SIG-M5 treated with dmso at 0.1 percent for 504 hours (cell line): ENCODE measurements around the gene SMARCA4.
"Not testable (repeated sequence)": the region's sequence is repeated elsewhere in the genome, so short reads cannot be mapped to it uniquely, and the experiment has no call there.

Experiments
- DNase-seq: peaks from one replicate; lab custom pipeline; 2025; ENCODE audit not compliant: unreplicated experiment; lab: John Stamatoyannopoulos, UW

SMARCA4 gene

DNA sequence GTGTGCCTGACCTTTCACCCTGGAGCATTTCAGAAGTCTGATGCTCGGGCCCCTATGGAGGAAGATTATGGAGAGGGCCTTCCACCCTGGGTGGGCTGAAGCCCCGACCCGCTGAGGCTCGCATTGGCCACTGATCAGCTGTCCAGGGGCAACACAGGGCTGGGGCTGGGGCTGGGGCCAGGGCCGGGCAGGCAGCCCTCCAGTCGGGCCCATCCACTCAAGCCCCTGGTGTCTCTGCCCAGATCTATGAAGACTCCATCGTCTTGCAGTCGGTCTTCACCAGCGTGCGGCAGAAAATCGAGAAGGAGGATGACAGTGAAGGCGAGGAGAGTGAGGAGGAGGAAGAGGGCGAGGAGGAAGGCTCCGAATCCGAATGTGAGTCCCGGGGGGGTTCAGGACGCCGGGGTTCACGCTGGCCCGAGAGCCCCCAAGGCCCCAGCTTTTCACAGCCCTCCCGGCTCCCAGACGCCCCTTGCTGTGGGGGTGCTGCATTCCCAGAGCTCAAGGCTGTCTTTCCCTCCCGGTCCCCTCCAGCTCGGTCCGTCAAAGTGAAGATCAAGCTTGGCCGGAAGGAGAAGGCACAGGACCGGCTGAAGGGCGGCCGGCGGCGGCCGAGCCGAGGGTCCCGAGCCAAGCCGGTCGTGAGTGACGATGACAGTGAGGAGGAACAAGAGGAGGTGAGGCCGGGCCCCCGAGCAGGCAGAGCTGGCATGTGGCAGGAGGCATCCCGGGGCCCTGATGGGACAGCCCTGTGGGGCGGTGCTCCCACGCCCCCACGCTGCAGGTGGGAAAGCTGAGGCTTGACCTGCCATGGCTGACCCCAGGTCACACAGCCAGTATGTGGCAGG is 98.9 kb downstream of the SMARCA4 start:
- no peak for DNase-seq

DNA sequence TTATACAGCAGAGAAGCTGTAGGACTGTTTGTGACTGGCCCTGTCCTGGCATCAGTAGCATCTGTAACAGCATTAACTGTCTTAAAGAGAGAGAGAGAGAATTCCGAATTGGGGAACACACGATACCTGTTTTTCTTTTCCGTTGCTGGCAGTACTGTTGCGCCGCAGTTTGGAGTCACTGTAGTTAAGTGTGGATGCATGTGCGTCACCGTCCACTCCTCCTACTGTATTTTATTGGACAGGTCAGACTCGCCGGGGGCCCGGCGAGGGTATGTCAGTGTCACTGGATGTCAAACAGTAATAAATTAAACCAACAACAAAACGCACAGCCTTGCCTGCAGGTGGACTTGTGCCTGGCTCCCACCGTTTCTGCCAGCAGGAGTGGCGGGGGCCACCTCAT is 101.1 kb downstream of the SMARCA4 start:
- DNase-seq, result no peak

DNA sequence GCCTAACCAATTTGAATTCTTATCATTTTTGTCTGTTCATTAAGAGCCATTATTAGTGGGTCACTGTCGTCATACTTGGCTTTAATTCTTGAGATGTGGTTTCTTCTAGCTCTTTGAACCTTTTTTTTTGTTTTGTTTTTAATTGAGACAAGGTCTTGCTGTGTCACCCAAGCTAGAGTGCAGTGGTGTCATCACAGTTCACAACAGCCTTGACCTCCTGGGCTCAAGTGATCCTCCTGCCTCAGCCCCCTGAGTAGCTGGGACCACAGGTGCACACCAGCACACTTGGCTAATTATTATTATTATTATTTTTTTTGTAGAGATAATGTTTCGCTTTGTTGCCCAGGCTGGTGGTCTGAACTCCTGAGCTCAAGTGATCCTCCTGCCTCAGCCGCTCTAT is 102.6 kb downstream of the SMARCA4 start:
- no peak for DNase-seq

DNA sequence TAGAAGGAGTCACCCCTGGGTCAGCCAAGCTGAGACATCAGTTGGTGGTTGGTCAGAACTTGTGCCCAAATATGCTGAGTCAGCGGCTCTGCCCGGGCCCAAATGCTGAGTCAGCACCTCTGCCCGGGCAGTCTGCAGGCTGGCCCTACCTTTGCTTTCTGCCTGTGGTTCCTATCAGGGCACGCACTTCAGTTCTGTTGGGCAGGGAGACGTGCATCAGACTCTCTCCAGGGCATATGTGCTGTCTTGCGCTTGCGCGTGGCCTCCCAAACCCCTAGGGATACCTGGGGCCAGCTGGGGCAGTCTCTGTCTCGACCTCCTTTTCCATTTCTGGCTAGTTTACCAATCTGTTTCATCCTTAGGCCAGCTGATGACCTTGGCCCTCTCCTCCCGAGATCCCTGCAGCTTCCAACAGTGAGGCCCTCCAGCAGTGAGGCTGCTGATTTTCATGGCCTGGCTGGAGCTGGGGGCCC is 104.0 kb downstream of the SMARCA4 start:
- DNase-seq, result no peak

DNA sequence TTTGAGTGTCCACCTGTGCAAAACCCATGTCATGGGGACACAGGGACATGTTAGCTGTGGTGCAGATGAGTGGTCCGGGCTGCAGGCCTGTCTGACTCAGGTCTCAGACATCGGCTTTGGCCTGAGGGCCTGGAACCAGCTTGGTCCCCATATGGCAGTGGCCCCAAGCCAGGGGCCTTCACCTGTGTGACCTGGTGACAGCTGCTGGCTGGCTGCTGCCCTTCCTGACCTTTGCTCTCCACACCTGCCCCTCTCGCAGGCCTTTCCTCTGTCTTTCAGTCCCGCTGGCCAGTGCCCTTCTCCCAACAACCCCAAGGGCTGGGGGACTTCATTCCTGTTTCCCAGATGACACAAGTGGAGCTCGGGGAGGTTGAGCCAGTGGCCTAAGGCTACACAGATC is 105.5 kb downstream of the SMARCA4 start:
- no peak for DNase-seq

DNA sequence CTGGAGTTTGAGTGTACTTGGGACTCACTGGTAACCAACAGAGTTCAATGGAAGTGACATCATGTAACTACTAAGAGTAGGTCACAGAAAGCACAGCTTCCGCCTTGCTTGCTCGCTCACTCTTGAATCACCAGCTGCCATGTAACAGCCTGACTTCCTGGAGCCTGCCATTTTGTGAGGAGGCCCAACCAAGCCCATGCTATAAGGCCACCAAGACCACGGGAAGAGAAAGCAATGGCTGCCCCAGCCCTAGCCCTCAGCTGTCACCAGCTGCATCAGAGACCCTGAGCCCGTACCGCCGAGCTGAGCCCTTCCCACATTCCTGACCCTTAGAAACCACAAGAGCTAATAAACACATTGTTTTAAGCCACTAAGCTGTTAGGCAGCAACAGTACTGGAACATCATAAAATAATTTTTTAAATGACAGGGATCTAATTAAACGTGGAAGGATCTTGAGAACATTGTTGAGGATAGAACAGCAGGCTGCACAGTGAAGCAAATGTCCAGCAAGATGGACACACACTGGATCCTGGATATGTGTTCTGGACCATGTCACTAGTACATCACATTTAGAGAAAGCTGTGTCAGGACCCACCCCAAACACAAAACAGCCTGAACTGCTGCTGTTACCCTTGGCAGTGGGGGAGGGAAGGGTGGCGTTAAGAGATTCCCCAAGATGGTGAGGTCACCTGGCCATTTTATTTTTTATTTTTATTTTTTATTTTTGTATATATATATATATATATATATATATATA is 106.7 kb downstream of the SMARCA4 start:
- no peak for DNase-seq

DNA sequence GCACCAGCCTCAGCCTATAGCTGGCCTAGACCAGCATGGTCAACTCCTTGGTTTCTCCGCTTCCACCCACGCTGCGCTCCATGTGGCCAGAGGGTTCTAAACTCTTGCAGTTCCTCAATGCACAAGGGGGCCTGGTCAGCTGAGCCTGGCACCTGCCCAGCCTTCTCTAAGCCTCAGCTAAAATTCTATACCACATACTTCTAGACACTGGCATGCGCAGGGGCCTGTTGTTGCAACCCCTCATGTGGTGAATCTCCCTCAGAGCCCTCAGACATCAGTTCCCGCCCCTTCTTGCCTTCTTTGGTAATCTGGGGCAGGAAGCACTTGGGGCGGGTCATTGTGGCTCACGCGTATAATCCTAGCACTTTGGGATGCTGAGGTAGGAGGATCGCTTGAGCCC is 108.7 kb downstream of the SMARCA4 start:
- DNase-seq, result peak; percentile 67

DNA sequence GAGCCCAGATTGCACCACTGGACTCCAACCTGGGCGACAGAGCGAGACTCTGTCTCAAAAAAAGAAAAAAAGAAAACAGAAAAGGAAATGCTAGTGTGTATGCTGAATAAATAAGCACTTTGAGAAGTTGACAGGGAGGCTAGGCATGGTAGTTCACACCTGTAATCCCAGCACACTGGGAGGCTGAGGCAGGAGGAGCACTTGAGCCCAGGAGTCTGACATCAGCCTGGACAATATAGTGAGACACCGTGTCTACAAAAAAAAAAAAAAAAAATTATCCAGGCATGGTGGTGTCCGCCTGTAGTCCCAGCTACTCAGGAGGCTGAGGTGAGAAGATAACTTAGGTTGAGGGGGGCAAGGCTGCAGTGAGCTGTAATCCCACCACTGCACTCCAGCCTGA is 109.3 kb downstream of the SMARCA4 start:
- DNase-seq, result no peak

DNA sequence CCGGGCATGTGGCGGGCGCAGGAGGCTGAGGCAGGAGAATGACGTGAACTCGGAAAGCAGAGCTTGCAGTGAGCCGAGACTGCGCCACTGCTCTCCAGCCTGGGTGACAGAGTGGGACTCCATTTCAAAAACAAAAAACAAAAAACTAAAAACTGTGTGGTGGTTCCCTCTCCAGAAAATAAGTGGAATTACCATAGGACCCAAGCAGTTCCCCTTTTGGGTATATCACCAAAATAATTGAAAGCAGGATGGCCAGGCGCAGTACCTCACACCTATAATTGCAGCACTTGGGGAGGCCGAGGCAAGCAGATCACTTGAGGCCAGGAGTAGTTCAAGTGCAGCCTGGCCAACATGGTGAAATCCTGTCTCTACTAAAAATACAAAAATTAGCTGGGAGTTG is 112.7 kb downstream of the SMARCA4 start:
- DNase-seq, result no peak

DNA sequence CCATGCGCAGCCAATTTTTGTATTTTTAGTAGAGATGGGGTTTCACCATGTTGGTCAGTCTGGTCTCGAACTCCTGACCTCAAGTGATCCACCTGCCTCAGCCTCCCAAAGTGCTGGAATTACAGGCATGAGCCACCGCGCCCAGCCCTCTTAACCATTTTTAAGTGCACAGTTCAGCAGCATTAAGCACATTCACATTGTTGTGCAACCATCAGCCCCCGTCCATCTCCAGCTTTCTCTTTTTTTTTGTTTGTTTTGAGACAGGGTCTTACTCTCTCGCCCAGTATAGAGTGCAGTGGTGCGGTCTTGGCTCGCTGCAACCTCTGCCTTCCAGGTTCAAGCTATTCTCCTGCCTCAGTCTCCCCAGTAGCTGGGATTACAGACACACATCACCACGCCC is 116.0 kb downstream of the SMARCA4 start:
- DNase-seq, result not testable (repeated sequence)

DNA sequence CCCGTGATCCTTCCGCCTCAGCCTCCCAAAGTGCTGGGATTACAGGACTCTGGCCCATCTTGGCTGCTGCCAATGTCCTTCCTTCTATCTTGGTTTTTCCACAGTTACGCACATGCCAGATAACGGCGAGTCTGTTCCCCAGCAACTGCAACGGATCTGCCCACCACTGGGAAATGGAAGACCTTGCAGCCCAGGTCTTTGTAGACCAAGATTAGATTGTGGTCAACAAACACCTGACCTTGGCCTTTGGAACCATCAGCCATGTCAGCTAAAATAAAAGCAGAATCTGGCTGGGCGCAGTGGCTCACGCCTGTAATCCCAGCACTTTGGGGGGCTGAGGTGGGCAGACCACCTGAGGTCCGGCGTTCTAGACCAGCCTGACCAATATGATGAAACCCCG is 118.1 kb downstream of the SMARCA4 start:
- no peak for DNase-seq

DNA sequence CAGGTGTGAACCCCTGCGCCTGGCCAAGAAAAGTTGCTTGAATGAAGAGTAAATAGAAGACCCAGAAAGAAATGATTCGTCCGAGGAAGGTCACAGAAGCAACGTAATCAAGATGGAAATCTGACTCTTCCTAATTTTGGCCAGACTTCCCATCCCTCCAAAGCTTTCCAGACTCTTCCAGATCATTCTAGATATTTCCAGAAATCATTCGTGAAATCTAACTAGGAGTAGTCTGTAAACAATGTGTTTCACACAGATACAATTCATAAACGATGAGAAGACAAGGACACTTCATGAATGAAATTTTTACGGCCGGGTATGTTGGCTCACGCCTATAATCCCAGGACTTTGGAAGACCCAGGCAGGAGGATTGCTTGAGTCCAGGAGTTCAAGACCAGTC is 119.2 kb downstream of the SMARCA4 start:
- DNase-seq, result no peak

DNA sequence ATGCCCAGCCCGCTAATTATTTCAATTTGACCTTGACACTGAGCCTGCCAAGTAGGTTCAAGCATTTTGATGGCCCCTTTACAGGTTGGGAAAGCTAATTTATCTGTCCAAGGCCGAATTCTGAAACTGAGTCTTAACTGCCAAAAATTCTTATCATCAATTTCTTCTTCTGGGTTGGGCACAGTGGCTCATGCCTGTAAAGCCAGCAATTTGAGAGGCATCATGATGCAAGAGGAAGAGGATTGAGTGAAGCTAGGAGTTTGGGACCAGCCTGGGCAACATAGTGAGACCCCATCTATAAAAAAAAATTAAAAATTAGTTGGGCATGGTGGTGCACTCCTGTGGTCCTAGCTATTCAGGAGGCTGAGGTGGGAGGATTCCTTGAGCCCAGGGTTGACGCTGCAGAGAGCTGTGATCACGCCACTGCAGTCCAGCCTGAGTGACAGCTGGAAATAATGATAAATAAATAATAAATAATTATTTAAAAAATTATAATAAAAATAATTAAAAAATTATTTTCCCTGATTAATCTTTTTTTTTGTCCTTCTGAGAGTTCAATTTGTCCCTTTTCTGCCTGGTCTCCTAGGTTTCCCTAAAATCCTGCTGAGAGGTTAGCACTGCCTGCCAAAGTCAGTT is 127.2 kb downstream of the SMARCA4 start:
- no peak for DNase-seq

DNA sequence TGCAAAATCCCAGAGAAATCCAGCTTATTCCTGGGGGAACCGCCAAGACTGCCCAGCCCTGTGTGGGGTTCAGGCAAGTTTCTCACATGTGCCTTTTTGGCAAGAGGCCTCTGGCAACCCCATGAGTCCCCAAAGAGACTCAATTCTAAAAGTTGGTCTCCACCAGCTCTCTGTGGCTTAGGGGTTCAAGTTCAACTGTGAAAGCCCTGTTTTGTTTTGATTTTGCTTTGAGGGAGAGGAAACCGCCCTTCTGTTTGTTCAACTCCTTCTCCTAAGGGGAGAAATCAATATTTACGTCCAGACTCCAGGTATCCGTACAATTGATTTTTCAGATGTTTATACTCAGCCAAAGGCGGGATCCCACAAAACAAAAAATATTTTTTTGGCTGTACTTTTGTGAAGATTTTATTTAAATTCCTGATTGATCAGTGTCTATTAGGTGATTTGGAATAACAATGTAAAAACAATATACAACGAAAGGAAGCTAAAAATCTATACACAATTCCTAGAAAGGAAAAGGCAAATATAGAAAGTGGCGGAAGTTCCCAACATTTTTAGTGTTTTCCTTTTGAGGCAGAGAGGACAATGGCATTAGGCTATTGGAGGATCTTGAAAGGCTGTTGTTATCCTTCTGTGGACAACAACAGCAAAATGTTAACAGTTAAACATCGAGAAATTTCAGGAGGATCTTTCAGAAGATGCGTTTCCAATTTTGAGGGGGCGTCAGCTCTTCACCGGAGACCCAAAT is 127.8 kb downstream of the SMARCA4 start:
- DNase-seq, result no peak

DNA sequence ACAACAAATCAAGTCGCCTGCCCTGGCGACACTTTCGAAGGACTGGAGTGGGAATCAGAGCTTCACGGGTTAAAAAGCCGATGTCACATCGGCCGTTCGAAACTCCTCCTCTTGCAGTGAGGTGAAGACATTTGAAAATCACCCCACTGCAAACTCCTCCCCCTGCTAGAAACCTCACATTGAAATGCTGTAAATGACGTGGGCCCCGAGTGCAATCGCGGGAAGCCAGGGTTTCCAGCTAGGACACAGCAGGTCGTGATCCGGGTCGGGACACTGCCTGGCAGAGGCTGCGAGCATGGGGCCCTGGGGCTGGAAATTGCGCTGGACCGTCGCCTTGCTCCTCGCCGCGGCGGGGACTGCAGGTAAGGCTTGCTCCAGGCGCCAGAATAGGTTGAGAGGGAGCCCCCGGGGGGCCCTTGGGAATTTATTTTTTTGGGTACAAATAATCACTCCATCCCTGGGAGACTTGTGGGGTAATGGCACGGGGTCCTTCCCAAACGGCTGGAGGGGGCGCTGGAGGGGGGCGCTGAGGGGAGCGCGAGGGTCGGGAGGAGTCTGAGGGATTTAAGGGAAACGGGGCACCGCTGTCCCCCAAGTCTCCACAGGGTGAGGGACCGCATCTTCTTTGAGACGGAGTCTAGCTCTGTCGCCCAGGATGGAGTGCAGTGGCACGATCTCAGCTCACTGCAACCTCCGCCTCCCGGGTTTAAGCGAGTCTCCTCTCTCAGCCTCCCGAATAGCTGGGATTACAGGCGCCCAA is 128.6 kb downstream of the SMARCA4 start, which contains the start of gene LDLR:
Gene LDLR, plus strand, starts transcription at position 210 of the 760 bp plus-strand sequence. Its CDS starts 86 bp downstream, at position 296.
- DNase-seq, result peak; percentile 97

DNA sequence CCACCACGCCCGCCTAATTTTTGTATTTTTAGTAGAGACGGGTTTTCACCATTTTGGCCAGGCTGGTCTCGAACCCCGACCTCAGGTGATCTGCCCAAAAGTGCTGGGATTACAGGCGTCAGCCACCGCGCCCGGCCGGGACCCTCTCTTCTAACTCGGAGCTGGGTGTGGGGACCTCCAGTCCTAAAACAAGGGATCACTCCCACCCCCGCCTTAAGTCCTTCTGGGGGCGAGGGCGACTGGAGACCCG is 129.1 kb downstream of the SMARCA4 start:
- DNase-seq, result peak; percentile 55

DNA sequence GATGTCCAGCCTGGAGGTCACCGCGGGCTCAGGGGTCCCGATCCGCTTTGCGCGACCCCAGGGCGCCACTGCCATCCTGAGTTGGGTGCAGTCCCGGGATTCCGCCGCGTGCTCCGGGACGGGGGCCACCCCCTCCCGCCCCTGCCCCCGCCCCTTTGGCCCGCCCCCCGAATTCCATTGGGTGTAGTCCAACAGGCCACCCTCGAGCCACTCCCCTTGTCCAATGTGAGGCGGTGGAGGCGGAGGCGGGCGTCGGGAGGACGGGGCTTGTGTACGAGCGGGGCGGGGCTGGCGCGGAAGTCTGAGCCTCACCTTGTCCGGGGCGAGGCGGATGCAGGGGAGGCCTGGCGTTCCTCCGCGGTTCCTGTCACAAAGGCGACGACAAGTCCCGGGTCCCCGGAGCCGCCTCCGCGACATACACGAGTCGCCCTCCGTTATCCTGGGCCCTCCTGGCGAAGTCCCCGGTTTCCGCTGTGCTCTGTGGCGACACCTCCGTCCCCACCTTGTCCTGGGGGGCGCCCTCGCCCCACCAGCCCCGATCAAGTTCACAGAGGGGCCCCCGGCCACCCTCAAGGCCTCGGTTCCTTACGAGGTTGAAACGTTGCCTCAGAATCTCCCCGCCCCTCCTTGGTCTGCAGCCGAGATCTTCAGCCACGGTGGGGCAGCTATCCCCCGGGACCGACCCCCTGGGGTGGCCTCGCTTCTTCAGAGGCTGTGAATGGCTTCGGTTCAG is 129.6 kb downstream of the SMARCA4 start:
- peak; percentile 94 for DNase-seq

DNA sequence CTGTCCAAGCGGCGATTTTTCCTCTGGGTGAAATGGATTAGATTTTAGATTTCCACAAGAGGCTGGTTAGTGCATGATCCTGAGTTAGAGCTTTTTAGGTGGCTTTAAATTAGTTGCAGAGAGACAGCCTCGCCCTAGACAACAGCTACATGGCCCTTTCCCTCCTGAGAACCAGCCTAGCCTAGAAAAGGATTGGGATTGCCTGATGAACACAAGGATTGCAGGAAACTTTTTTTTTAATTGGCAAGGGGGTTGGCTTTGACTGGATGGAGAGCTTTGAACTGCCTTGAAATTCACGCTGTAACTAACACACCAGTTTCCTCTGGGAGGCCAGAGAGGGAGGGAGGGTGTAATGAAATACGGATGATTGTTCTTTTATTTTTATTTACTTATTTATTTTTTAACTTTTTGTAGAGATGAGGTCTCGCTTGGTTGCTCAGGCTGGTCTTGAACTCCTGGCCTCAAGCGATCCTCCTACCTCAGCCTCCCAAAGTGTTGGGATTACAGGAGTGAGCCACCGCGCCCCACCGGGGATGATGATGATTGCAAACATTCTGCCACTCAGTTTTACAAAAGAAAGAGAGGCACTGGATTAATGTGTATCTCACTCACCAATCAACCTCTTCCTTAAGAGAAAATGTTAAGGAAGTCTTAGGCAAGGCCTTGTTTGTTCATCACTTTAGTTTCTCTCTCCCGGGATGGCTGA is 130.3 kb downstream of the SMARCA4 start:
- DNase-seq, result no peak

DNA sequence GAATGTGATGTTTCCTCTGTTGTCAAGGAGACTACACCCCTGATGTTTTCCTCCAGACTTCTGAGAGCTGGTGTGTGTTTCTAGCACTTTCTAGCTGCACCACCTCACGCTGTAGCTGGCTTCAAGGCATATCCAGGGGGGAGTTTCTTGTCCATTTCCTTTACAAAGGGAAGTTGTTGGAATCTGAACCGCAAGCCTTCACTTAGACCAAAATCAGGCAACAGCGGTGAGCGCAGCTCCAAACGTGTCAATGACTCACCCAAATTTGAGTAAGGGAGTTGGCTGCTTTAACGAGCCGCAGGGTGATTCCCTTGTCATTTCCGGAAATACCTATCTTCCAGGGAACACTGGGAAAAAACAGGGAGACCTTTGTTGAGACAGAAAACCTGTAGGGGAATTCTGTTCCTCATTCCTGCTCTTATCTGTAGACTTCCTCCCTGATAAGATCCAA is 130.9 kb downstream of the SMARCA4 start:
- peak; percentile 72 for DNase-seq
